ENCODE data around the gene TMEM117.

The TMEM117 gene

GRCh38 chr12:43852744-43853143, 16.9 kb downstream of the TMEM117 start:
- no peak for TF ChIP-seq CTCF (IDR thresholded peaks at IDR 0.05; ENCODE audit: low read depth, low read length)
- no peak overlapping the region for H3K4me3 ChIP-seq (replicated peaks in 1 of 2; ENCODE audit: low read depth in 2 of 2, low read length in 2 of 2)
- no peak for DNase-seq (ENCODE audit: low read depth in 2 of 2)

GRCh38 chr12:43856972-43857371, 21.1 kb downstream of the TMEM117 start:
- TF ChIP-seq CTCF (IDR thresholded peaks at IDR 0.05; ENCODE audit: low read depth, low read length): no peak
- no peak overlapping the region for H3K4me3 ChIP-seq (replicated peaks in 1 of 2; ENCODE audit: low read depth in 2 of 2, low read length in 2 of 2)
- DNase-seq (ENCODE audit: low read depth in 2 of 2): peak in 1 of 2 donors; percentile 22

- TF ChIP-seq CTCF (IDR thresholded peaks at IDR 0.05; ENCODE audit: low read depth, low read length): no peak
- no peak for DNase-seq (ENCODE audit: low read depth in 2 of 2)
- H3K4me3 ChIP-seq (replicated peaks in 1 of 2; ENCODE audit: low read depth in 2 of 2, low read length in 2 of 2): no peak overlapping the region
These were observed 22.2 kb downstream of the TMEM117 start for GRCh38 chr12:43858096-43858495.

- DNase-seq (ENCODE audit: low read depth in 2 of 2): no peak
- no peak for TF ChIP-seq CTCF (IDR thresholded peaks at IDR 0.05; ENCODE audit: low read depth, low read length)
- H3K4me3 ChIP-seq (replicated peaks in 1 of 2; ENCODE audit: low read depth in 2 of 2, low read length in 2 of 2): no peak overlapping the region
These were observed 23.1 kb downstream of the TMEM117 start for GRCh38 chr12:43858991-43859390.

GRCh38 chr12:43861015-43861839, 25.3 kb downstream of the TMEM117 start:
- no peak for DNase-seq (ENCODE audit: low read depth in 2 of 2)
- no peak overlapping the region for H3K4me3 ChIP-seq (replicated peaks in 1 of 2; ENCODE audit: low read depth in 2 of 2, low read length in 2 of 2)
- no peak for TF ChIP-seq CTCF (IDR thresholded peaks at IDR 0.05; ENCODE audit: low read depth, low read length)

- H3K4me3 ChIP-seq (replicated peaks in 1 of 2; ENCODE audit: low read depth in 2 of 2, low read length in 2 of 2): no peak overlapping the region
- no peak for TF ChIP-seq CTCF (IDR thresholded peaks at IDR 0.05; ENCODE audit: low read depth, low read length)
- DNase-seq (ENCODE audit: low read depth in 2 of 2): peak in 1 of 2 donors; percentile 42
These were observed 25.9 kb downstream of the TMEM117 start for GRCh38 chr12:43861840-43862150.
